ENCODE measurements around the gene DAZL.

- TF ChIP-seq CTCF (IDR thresholded peaks at IDR 0.05) (no peak), POLR2A (IDR thresholded peaks at IDR 0.05) (no peak)
Observed at GRCh38 chr3:16570113-16570512, 35.1 kb downstream of the DAZL start.

Data from body of pancreas (tissue), 4 donors.